Subcutaneous adipose tissue (tissue), 4 donors: ENCODE results near the gene TOP1. TPM values are rescaled to one million over a fixed set of nuclear protein-coding genes. Genes with fewer than 3 reads are reported as not detected.

Experiments
- total RNA-seq, 4 donors: library from RNA; depleted of rRNA; stranded (reverse); fragments of >200 nt; gene quantifications; one replicate each; pipeline ENCODE4 v1.1.0, GENCODE V29; 2016
- TF ChIP-seq, protein P1 (sequence below): fragments of 450-650 bp; IDR thresholded peaks from one replicate; pipeline ENCODE4 v1.5.1; 2016; ENCODE audit warnings: low read depth, mild to moderate bottlenecking, control low read depth, antibody characterized with exemption, moderate library complexity

TOP1 gene
- total RNA-seq, 4 donors from 2014 or later = 24.6 to 59.2 (median 31.7) TPM

- TF ChIP-seq, protein P1, sequence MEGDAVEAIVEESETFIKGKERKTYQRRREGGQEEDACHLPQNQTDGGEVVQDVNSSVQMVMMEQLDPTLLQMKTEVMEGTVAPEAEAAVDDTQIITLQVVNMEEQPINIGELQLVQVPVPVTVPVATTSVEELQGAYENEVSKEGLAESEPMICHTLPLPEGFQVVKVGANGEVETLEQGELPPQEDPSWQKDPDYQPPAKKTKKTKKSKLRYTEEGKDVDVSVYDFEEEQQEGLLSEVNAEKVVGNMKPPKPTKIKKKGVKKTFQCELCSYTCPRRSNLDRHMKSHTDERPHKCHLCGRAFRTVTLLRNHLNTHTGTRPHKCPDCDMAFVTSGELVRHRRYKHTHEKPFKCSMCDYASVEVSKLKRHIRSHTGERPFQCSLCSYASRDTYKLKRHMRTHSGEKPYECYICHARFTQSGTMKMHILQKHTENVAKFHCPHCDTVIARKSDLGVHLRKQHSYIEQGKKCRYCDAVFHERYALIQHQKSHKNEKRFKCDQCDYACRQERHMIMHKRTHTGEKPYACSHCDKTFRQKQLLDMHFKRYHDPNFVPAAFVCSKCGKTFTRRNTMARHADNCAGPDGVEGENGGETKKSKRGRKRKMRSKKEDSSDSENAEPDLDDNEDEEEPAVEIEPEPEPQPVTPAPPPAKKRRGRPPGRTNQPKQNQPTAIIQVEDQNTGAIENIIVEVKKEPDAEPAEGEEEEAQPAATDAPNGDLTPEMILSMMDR = no peak
These were observed 137.8 kb downstream of the TOP1 start for GRCh38 chr20:41166201-41167117.

DNA sequence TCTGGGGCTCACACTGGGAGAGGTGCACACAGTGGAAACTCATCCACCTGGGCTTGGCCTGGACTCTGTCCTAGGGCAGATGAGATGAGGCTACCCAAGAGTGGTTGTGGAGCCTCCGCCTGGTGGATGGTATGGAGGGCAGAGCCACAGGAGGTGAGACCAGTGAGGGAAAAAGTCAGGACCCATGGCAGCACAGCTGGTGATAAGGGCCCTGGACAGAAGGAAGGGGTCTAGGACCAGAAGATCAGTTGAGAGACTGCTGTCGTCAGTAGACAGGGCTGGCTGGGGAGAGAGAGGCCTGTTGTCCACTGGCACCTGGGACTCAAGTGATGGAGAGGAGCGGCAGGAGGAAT is 138.5 kb downstream of the TOP1 start:
- TF ChIP-seq, protein P1 = no peak

GRCh38 chr20:41167481-41168253 is 139.0 kb downstream of the TOP1 start:
- TF ChIP-seq, protein P1 = no peak

- TF ChIP-seq, protein P1 = no peak
These were observed 139.9 kb downstream of the TOP1 start for GRCh38 chr20:41168281-41169161.

DNA sequence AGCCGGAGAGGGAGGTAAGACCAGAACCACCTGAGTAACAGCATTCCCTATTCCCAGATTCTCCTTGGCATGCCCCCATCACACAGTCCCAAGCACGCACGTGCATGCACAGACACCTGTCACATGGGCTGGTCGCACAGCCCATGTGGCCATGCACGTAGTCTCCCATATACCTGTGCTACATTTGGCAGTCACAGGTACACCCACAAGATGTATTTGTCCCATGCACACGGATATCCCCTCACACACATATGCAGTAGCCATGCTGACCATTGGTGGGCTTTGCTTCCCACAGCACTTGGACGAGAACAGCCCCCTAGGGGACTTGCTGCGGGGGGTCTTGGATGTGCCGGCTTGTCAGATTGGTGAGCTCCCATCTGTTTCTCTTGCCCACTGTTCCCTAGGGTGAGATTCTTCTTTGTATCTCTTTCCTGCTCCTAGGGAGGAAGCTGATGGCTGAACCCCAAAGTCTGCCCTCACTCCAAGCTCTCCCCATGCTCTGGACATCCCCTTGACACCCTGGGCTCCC is 140.6 kb downstream of the TOP1 start:
- TF ChIP-seq, protein P1 = no peak

GRCh38 chr20:41169791-41170351 is 141.2 kb downstream of the TOP1 start:
- TF ChIP-seq, protein P1 = no peak
